ENCODE results near the gene OR13J1.
"Not testable (repeated sequence)": the region's sequence is repeated elsewhere in the genome, so short reads cannot be mapped to it uniquely, and the experiment has no call there.

Gene OR13J1

DNA sequence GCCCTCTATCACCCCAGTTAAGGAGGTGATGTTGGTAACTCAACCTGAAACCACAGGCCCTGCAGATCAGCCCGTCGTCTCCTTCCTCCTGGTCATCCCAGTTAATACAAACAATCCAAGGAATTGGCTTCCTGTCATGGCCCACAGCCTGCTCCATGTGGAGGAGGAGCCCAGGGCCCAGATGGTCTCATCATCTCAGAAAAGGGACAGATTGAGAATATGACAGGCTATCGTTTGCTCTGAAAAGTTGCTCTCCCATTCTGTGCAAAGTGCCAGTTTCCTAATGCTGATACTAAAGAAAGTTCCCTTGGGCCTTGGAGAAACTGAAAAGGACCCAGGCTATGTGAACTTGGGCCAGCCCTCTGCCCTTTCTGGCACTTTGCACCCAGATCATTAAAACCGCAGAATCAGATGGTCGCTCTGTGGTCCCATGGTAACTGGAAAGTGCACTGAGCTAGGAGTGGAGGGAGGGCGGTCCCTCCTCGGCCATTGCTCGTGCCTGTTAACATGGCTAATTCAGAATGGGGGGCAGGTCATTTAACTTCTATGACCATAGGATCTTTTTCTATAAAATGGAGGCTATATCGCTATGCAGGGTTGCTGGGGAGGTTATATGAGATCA is 38.4 kb upstream of the OR13J1 start:
- TF ChIP-seq ZNF274 (IDR thresholded peaks at IDR 0.05; ENCODE audit: low read depth, low read length): no peak
- no peak overlapping the region for H3K4me3 ChIP-seq (ENCODE audit: low read length)

GRCh38 chr9:35907711-35908503 is 37.7 kb upstream of the OR13J1 start:
- H3K4me3 ChIP-seq (ENCODE audit: low read length): no peak overlapping the region
- no peak for TF ChIP-seq ZNF274 (IDR thresholded peaks at IDR 0.05; ENCODE audit: low read depth, low read length)

- H3K4me3 ChIP-seq (ENCODE audit: low read length): no peak overlapping the region
- no peak for TF ChIP-seq ZNF274 (IDR thresholded peaks at IDR 0.05; ENCODE audit: low read depth, low read length)
Measured at GRCh38 chr9:35906923-35907699, 36.9 kb upstream of the OR13J1 start.

DNA sequence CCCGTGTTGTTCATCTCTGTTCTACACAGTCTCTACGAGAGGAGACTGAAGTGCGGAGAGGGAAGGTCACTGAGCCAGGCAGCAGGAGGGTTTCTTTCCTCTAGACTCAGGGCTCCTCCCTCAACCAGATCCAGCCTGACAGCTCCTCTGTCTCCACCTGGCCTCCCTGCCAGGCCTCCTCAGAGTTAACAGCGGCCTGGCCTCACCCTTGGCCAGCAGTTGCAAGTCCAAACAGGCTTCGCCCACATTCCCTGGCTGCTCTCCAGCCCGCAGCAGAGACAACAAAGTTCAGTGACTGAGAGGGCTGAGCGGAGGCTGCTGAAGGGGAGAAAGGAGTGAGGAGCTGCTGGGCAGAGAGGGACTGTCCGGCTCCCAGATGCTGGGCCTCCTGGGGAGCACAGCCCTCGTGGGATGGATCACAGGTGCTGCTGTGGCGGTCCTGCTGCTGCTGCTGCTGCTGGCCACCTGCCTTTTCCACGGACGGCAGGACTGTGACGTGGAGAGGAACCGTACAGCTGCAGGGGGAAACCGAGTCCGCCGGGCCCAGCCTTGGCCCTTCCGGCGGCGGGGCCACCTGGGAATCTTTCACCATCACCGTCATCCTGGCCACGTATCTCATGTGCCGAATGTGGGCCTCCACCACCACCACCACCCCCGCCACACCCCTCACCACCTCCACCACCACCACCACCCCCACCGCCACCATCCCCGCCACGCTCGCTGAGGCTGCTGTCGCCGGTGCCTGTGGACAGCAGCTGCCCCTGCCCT is 35.9 kb upstream of the OR13J1 start, which contains the start of gene HRCT1:
Gene HRCT1, plus strand, starts transcription at position 291 of the 768 bp plus-strand sequence. Its CDS starts 86 bp downstream, at position 377.
- TF ChIP-seq ZNF274 (IDR thresholded peaks at IDR 0.05; ENCODE audit: low read depth, low read length): no peak
- H3K4me3 ChIP-seq (ENCODE audit: low read length): no peak within 1 kb of the TSS

DNA sequence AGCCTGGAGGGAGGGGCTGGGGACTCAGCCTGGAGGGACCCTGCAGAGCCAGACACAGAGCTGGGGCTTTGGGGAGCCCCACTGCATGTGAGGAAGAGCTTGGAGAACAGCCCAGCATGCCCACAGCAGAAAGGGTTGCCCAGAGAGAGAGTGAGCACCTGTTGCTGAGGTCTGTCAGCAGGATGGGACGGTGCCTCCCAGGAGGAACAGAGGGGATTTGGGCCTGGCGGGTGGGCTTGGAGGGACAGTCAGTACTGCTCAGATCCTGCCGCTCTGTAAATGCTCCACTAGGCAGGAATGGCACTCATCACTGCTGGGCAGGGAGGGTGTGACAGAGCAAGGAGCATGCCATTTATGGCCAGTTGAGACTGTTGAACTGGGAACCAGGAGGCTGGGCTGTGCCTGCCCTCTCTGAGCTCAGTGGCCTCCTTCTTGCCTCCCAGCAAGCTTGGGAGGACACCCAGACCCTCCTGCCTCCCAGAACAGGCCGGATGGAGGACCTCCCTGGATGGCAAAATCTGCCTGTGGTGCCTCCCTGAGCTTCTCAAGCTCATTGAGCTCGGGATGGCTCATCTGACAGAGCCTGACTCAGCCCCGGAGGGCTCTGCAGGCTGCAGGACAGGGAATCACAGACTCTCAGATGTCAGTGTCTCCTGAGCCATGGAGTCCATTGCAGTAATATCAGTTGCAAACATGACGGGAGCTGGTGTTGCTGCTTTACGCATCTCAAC is 35.0 kb upstream of the OR13J1 start:
- TF ChIP-seq ZNF274 (IDR thresholded peaks at IDR 0.05; ENCODE audit: low read depth, low read length): no peak
- H3K4me3 ChIP-seq (ENCODE audit: low read length): no peak overlapping the region

DNA sequence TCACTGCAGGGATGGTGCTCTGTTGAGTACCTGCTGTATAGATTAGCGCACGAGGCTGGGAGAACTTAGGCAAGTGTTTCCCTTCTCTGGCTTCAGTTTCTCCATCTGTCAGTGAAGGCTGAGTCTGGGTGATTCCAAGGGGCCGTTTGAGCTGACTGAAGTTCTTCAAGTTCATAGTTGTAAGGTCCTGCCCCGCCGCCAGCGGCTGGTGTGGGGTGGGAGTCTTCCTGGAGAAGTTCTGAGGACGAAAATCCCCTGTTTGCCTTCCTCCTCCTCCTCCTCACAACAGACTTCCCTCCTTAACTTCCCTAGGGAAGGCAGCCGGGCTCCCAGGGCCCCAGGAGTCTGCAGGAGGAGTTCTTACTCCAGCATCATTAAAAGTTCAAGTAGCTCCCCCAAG is 34.1 kb upstream of the OR13J1 start:
- H3K4me3 ChIP-seq (ENCODE audit: low read length): no peak overlapping the region
- no peak for TF ChIP-seq ZNF274 (IDR thresholded peaks at IDR 0.05; ENCODE audit: low read depth, low read length)

DNA sequence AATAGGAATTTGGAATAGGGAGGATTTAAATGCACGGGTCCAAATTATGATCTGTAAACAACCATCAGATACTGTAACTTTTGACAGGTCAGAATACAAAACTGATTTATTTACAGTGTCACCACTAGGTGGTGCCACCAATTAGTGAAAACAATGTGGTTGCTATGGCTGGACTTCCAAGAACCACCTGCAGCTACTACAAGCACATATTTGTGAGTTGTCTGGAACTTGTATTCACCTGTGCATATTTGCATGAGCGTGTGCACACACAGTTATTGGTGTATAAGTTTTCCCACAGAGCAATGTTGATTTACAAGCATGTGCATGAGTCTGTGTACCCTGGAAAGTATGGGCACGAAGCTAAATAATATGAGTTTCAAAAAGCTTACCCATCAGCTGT is 32.8 kb upstream of the OR13J1 start:
- no peak overlapping the region for H3K4me3 ChIP-seq (ENCODE audit: low read length)
- no peak for TF ChIP-seq ZNF274 (IDR thresholded peaks at IDR 0.05; ENCODE audit: low read depth, low read length)

- H3K4me3 ChIP-seq (ENCODE audit: low read length): no peak overlapping the region
- no peak for TF ChIP-seq ZNF274 (IDR thresholded peaks at IDR 0.05; ENCODE audit: low read depth, low read length)
Measured at GRCh38 chr9:35899021-35899420, 28.8 kb upstream of the OR13J1 start.

GRCh38 chr9:35898337-35898736 is 28.1 kb upstream of the OR13J1 start:
- TF ChIP-seq ZNF274 (IDR thresholded peaks at IDR 0.05; ENCODE audit: low read depth, low read length): no peak
- no peak overlapping the region for H3K4me3 ChIP-seq (ENCODE audit: low read length)

DNA sequence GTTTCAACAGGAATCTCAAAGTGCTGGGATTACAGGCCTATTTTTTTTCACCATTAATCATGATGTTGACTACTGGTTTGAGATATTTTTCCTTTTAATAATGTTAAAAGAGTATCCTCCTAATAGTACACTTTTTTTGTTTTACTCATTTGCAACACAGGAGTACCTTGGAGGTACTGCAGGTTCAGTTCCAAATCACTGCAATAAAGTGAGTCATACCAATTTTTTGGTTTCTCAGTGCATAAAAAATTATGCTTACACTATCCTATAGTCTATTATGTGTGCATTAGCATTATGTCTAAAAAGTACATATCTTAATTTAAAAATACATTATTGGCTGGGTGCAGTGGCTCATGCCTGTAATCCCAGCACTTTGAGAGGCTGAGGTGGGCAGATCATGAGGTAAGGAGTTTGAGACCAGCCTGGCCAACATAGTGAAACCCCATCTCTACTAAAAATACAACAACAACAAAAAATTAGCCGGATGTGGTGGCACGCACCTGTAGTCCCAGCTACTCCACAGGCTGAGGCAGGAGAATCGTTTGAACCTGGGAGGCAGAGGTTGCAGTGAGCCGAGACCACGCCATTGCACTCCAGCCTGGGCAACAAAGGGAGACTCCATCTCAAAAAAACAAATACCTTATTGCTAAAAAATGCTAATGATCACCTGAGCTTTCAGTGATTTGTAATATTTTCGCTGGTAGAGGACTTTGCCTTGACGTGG is 27.3 kb upstream of the OR13J1 start:
- not testable (repeated sequence) for H3K4me3 ChIP-seq (ENCODE audit: low read length)

GRCh38 chr9:35896570-35896969 is 26.4 kb upstream of the OR13J1 start:
- TF ChIP-seq ZNF274 (IDR thresholded peaks at IDR 0.05; ENCODE audit: low read depth, low read length): no peak

GRCh38 chr9:35892051-35892450 is 21.9 kb upstream of the OR13J1 start:
- no peak overlapping the region for H3K4me3 ChIP-seq (ENCODE audit: low read length)
- TF ChIP-seq ZNF274 (IDR thresholded peaks at IDR 0.05; ENCODE audit: low read depth, low read length): no peak

More at GRCh38 chr9:35896570-35896969, 26.4 kb upstream of the OR13J1 start:
- H3K4me3 ChIP-seq (ENCODE audit: low read length): no peak overlapping the region

DNA sequence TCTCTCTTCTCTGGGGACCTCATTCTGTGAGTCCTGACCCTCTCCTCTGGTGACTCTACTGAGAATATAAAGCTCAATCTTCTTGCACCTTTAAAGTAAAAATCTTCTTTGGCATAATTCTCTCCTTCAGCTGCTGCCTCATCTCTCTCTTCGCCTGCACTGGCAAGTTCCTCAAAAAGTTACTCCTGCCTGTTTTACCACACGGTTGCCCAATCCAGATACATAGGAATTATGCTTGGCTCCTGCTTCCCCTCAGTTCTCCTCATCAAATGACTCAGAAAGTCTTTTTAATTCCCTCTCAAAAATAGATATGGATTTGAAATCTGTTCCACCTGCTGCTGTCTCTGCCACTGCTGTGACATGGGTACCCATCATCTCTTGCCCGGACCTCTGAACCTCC is 21.4 kb upstream of the OR13J1 start:
- TF ChIP-seq ZNF274 (IDR thresholded peaks at IDR 0.05; ENCODE audit: low read depth, low read length): no peak
- no peak overlapping the region for H3K4me3 ChIP-seq (ENCODE audit: low read length)

GRCh38 chr9:35884908-35885307 is 14.7 kb upstream of the OR13J1 start:
- H3K4me3 ChIP-seq (ENCODE audit: low read length): not testable (repeated sequence)
